ENCODE data around the gene SFN. TPM values are rescaled to one million over a fixed set of nuclear protein-coding genes. Genes with fewer than 3 reads are reported as not detected.

Gene SFN
- total RNA-seq, 1 donor from 2014 or later, result not detected

GRCh38 chr1:26853600-26853999 lies 9.3 kb upstream of the SFN start:
- Histone ChIP-seq H3K9ac (ENCODE audit: low read depth in 1 of 3, low read length in 3 of 3) (no peak overlapping the region), H3K4me3 (ENCODE audit: low read length in 3 of 3) (no peak overlapping the region), H3K27ac (ENCODE audit: low read depth, low read length) (no peak overlapping the region), H3K9me3 (ENCODE audit: control insufficient read depth in 3 of 3, low read length in 3 of 3) (no peaks in the 10 kb centered on the region), H3K27me3 (ENCODE audit: control insufficient read depth in 3 of 3, insufficient read depth in 3 of 3, low read length in 3 of 3) (no peaks in the 10 kb centered on the region), H3K4me1 (ENCODE audit: control insufficient read depth in 3 of 3, insufficient read depth in 3 of 3, low read length in 3 of 3) (peaks cover 3 to 12% (median 10%) of the 10 kb centered on the region in 3 donors), H3K36me3 (ENCODE audit: control insufficient read depth in 3 of 3, insufficient read depth in 3 of 3, low read length in 3 of 3) (peaks cover 52 to 69% (median 66%) of the 10 kb centered on the region in 3 donors)

GRCh38 chr1:26854906-26855305 lies 8.0 kb upstream of the SFN start:
- Histone ChIP-seq H3K27ac (ENCODE audit: low read depth, low read length) (no peak overlapping the region), H3K9me3 (ENCODE audit: control insufficient read depth in 3 of 3, low read length in 3 of 3) (no peaks in the 10 kb centered on the region), H3K4me3 (ENCODE audit: low read length in 3 of 3) (no peak overlapping the region), H3K27me3 (ENCODE audit: control insufficient read depth in 3 of 3, insufficient read depth in 3 of 3, low read length in 3 of 3) (no peaks in the 10 kb centered on the region), H3K36me3 (ENCODE audit: control insufficient read depth in 3 of 3, insufficient read depth in 3 of 3, low read length in 3 of 3) (peaks cover 42 to 60% (median 57%) of the 10 kb centered on the region in 3 donors), H3K9ac (ENCODE audit: low read depth in 1 of 3, low read length in 3 of 3) (no peak overlapping the region), H3K4me1 (ENCODE audit: control insufficient read depth in 3 of 3, insufficient read depth in 3 of 3, low read length in 3 of 3) (peaks cover 3 to 6% (median 5%) of the 10 kb centered on the region in 3 donors)

- Histone ChIP-seq H3K36me3 (ENCODE audit: control insufficient read depth in 3 of 3, insufficient read depth in 3 of 3, low read length in 3 of 3) (peaks cover 36 to 53% (median 50%) of the 10 kb centered on the region in 3 donors), H3K4me3 (ENCODE audit: low read length in 3 of 3) (no peak overlapping the region)
Observed at GRCh38 chr1:26855636-26856035, 7.3 kb upstream of the SFN start.

GRCh38 chr1:26856181-26856580 lies 6.8 kb upstream of the SFN start:
- no peak overlapping the region for H3K4me3 ChIP-seq (ENCODE audit: low read length in 3 of 3)
- no peaks in the 10 kb centered on the region for H3K27me3 ChIP-seq (ENCODE audit: control insufficient read depth in 3 of 3, insufficient read depth in 3 of 3, low read length in 3 of 3)
- H3K9ac ChIP-seq (ENCODE audit: low read depth in 1 of 3, low read length in 3 of 3), result no peak overlapping the region
- H3K36me3 ChIP-seq (ENCODE audit: control insufficient read depth in 3 of 3, insufficient read depth in 3 of 3, low read length in 3 of 3), result peaks cover 30 to 48% (median 44%) of the 10 kb centered on the region in 3 donors
- no peaks in the 10 kb centered on the region for H3K9me3 ChIP-seq (ENCODE audit: control insufficient read depth in 3 of 3, low read length in 3 of 3)
- peaks cover 3 to 6% (median 5%) of the 10 kb centered on the region in 3 donors for H3K4me1 ChIP-seq (ENCODE audit: control insufficient read depth in 3 of 3, insufficient read depth in 3 of 3, low read length in 3 of 3)
- no peak overlapping the region for H3K27ac ChIP-seq (ENCODE audit: low read depth, low read length)

More at GRCh38 chr1:26855636-26856035, 7.3 kb upstream of the SFN start:
- peaks cover 3 to 6% (median 5%) of the 10 kb centered on the region in 3 donors for H3K4me1 ChIP-seq (ENCODE audit: control insufficient read depth in 3 of 3, insufficient read depth in 3 of 3, low read length in 3 of 3)
- no peaks in the 10 kb centered on the region for H3K27me3 ChIP-seq (ENCODE audit: control insufficient read depth in 3 of 3, insufficient read depth in 3 of 3, low read length in 3 of 3)
- H3K9me3 ChIP-seq (ENCODE audit: control insufficient read depth in 3 of 3, low read length in 3 of 3), result no peaks in the 10 kb centered on the region
- H3K9ac ChIP-seq (ENCODE audit: low read depth in 1 of 3, low read length in 3 of 3), result no peak overlapping the region
- no peak overlapping the region for H3K27ac ChIP-seq (ENCODE audit: low read depth, low read length)

- H3K36me3 ChIP-seq (ENCODE audit: control insufficient read depth in 3 of 3, insufficient read depth in 3 of 3, low read length in 3 of 3), result peaks cover 24 to 41% (median 38%) of the 10 kb centered on the region in 3 donors
- H3K9ac ChIP-seq (ENCODE audit: low read depth in 1 of 3, low read length in 3 of 3), result no peak overlapping the region
- no peak overlapping the region for H3K4me3 ChIP-seq (ENCODE audit: low read length in 3 of 3)
- no peaks in the 10 kb centered on the region for H3K27me3 ChIP-seq (ENCODE audit: control insufficient read depth in 3 of 3, insufficient read depth in 3 of 3, low read length in 3 of 3)
- H3K27ac ChIP-seq (ENCODE audit: low read depth, low read length), result no peak overlapping the region
- H3K4me1 ChIP-seq (ENCODE audit: control insufficient read depth in 3 of 3, insufficient read depth in 3 of 3, low read length in 3 of 3), result peaks cover 3 to 6% (median 5%) of the 10 kb centered on the region in 3 donors
- no peaks in the 10 kb centered on the region for H3K9me3 ChIP-seq (ENCODE audit: control insufficient read depth in 3 of 3, low read length in 3 of 3)
Observed at GRCh38 chr1:26856604-26857469, 6.1 kb upstream of the SFN start.

- Histone ChIP-seq H3K4me1 (ENCODE audit: control insufficient read depth in 3 of 3, insufficient read depth in 3 of 3, low read length in 3 of 3) (peaks cover 3 to 6% (median 5%) of the 10 kb centered on the region in 3 donors), H3K27ac (ENCODE audit: low read depth, low read length) (no peak overlapping the region), H3K9me3 (ENCODE audit: control insufficient read depth in 3 of 3, low read length in 3 of 3) (no peaks in the 10 kb centered on the region), H3K9ac (ENCODE audit: low read depth in 1 of 3, low read length in 3 of 3) (no peak overlapping the region), H3K27me3 (ENCODE audit: control insufficient read depth in 3 of 3, insufficient read depth in 3 of 3, low read length in 3 of 3) (no peaks in the 10 kb centered on the region), H3K36me3 (ENCODE audit: control insufficient read depth in 3 of 3, insufficient read depth in 3 of 3, low read length in 3 of 3) (peaks cover 16 to 34% (median 31%) of the 10 kb centered on the region in 3 donors), H3K4me3 (ENCODE audit: low read length in 3 of 3) (no peak overlapping the region)
Observed at GRCh38 chr1:26857473-26858060, 5.4 kb upstream of the SFN start.

- Histone ChIP-seq H3K36me3 (ENCODE audit: control insufficient read depth in 3 of 3, insufficient read depth in 3 of 3, low read length in 3 of 3) (peaks cover 15 to 30% (median 25%) of the 10 kb centered on the region in 3 donors), H3K27me3 (ENCODE audit: control insufficient read depth in 3 of 3, insufficient read depth in 3 of 3, low read length in 3 of 3) (no peaks in the 10 kb centered on the region), H3K9ac (ENCODE audit: low read depth in 1 of 3, low read length in 3 of 3) (no peak overlapping the region), H3K4me3 (ENCODE audit: low read length in 3 of 3) (no peak overlapping the region), H3K9me3 (ENCODE audit: control insufficient read depth in 3 of 3, low read length in 3 of 3) (no peaks in the 10 kb centered on the region), H3K4me1 (ENCODE audit: control insufficient read depth in 3 of 3, insufficient read depth in 3 of 3, low read length in 3 of 3) (peaks cover 0 to 6% (median 2%) of the 10 kb centered on the region in 3 donors), H3K27ac (ENCODE audit: low read depth, low read length) (no peak overlapping the region)
Observed at GRCh38 chr1:26858160-26858559, 4.8 kb upstream of the SFN start.

- H3K9me3 ChIP-seq (ENCODE audit: control insufficient read depth in 3 of 3, low read length in 3 of 3), result no peaks in the 10 kb centered on the region
- no peak overlapping the region for H3K27ac ChIP-seq (ENCODE audit: low read depth, low read length)
- peaks cover 8 to 23% (median 17%) of the 10 kb centered on the region in 3 donors for H3K36me3 ChIP-seq (ENCODE audit: control insufficient read depth in 3 of 3, insufficient read depth in 3 of 3, low read length in 3 of 3)
- no peak overlapping the region for H3K9ac ChIP-seq (ENCODE audit: low read depth in 1 of 3, low read length in 3 of 3)
- H3K4me1 ChIP-seq (ENCODE audit: control insufficient read depth in 3 of 3, insufficient read depth in 3 of 3, low read length in 3 of 3), result peaks cover 2 to 9% (median 7%) of the 10 kb centered on the region in 3 donors
- no peak overlapping the region for H3K4me3 ChIP-seq (ENCODE audit: low read length in 3 of 3)
- H3K27me3 ChIP-seq (ENCODE audit: control insufficient read depth in 3 of 3, insufficient read depth in 3 of 3, low read length in 3 of 3), result no peaks in the 10 kb centered on the region
Observed at GRCh38 chr1:26858891-26859640, 3.9 kb upstream of the SFN start.

- peaks cover 0 to 3% (median 0%) of the 10 kb centered on the region in 3 donors for H3K36me3 ChIP-seq (ENCODE audit: control insufficient read depth in 3 of 3, insufficient read depth in 3 of 3, low read length in 3 of 3)
- no peaks in the 10 kb centered on the region for H3K9me3 ChIP-seq (ENCODE audit: control insufficient read depth in 3 of 3, low read length in 3 of 3)
- H3K27me3 ChIP-seq (ENCODE audit: control insufficient read depth in 3 of 3, insufficient read depth in 3 of 3, low read length in 3 of 3), result no peaks in the 10 kb centered on the region
- no peak overlapping the region for H3K27ac ChIP-seq (ENCODE audit: low read depth, low read length)
- H3K4me3 ChIP-seq (ENCODE audit: low read length in 3 of 3), result no peak overlapping the region
- H3K4me1 ChIP-seq (ENCODE audit: control insufficient read depth in 3 of 3, insufficient read depth in 3 of 3, low read length in 3 of 3), result peaks cover 14 to 22% (median 19%) of the 10 kb centered on the region in 3 donors
- no peak overlapping the region for H3K9ac ChIP-seq (ENCODE audit: low read depth in 1 of 3, low read length in 3 of 3)
Observed at GRCh38 chr1:26861286-26861701, 1.7 kb upstream of the SFN start.

Measured in skeletal muscle tissue (tissue), 4 donors.